Lung (tissue), 12 donors: Measurements from ENCODE around the gene ZNF304. TPM values are rescaled to one million over a fixed set of nuclear protein-coding genes. Genes with fewer than 3 reads are reported as not detected.

Experiments used
- ATAC-seq: fragments of 200-7000 bp; cut with Tn5 transposase; one replicate; pipeline ENCODE4 v1.9.1; 2020; ENCODE audit warnings: moderate number of reproducible peaks; ENCODE audit not compliant: insufficient read depth, low FRiP score
- DNase-seq, 3 donors: peaks; one replicate each; pipeline ENCODE4 v3.0.0-alpha.2; 2013 to 2017
- H3K27ac ChIP-seq, 2 donors: one replicate each; pipeline ENCODE4 v1.5.1; 2013; ENCODE audit warnings: mild to moderate bottlenecking in 2 of 2, moderate library complexity in 2 of 2, control low read depth in 1 of 2, inconsistent platforms in 1 of 2, low read depth in 1 of 2, low read length in 1 of 2
- H3K27me3 ChIP-seq, 3 donors: one replicate each; pipeline ENCODE4 v1.5.1; 2013; ENCODE audit warnings: low read length in 2 of 3; ENCODE audit not compliant: control insufficient read depth in 3 of 3, insufficient read depth in 3 of 3
- H3K36me3 ChIP-seq, 4 donors: one replicate each; pipeline ENCODE4 v1.5.1; 2013; ENCODE audit warnings: low read length in 4 of 4, mild to moderate bottlenecking in 1 of 4, moderate library complexity in 1 of 4; ENCODE audit not compliant: control insufficient read depth in 4 of 4, insufficient read depth in 4 of 4
- H3K4me1 ChIP-seq, 5 donors: one replicate each; pipeline ENCODE4 v1.5.1; 2013; ENCODE audit warnings: low read length in 5 of 5, mild to moderate bottlenecking in 2 of 5, moderate library complexity in 1 of 5; ENCODE audit not compliant: control insufficient read depth in 5 of 5, insufficient read depth in 5 of 5
- H3K4me3 ChIP-seq: one replicate; pipeline ENCODE4 v1.5.1; 2013; ENCODE audit warnings: mild to moderate bottlenecking, control low read depth, moderate library complexity
- H3K9ac ChIP-seq, 2 donors: one replicate each; pipeline ENCODE4 v1.5.1; 2013; ENCODE audit warnings: low read length in 2 of 2, control low read depth in 1 of 2; ENCODE audit not compliant: insufficient read depth in 1 of 2
- H3K9me3 ChIP-seq, 4 donors: one replicate each; pipeline ENCODE4 v1.5.1; 2013; ENCODE audit warnings: low read length in 3 of 4, mild to moderate bottlenecking in 1 of 4, moderate library complexity in 1 of 4; ENCODE audit not compliant: control insufficient read depth in 4 of 4, insufficient read depth in 3 of 4
- WGBS, 2 donors: extraction: QIAGEN DNeasy Blood & Tissue Kit; methylation state at CpG; one replicate each; pipeline ENCODE4 v1.1.7; 2013; 5-methylcytosine and 5-hydroxymethylcytosine counted together
- polyA plus RNA-seq, 2 donors: library from polyadenylated mRNA; stranded (reverse); fragments of 200-250 nt; gene quantifications; one replicate each; pipeline ENCODE4 v1.2.1, GENCODE V29; 2013
- total RNA-seq, 2 donors: library from RNA; depleted of rRNA in 1 of 2; stranded (reverse); fragments of >200 nt in 1 of 2; gene quantifications; one replicate each; pipeline ENCODE4 v1.2.1, GENCODE V29; 2014 to 2021
- TF ChIP-seq, protein P1 (sequence below): IDR thresholded peaks from 2 replicates; pipeline ENCODE4 v1.5.1; 2012; ENCODE audit warnings: mild to moderate bottlenecking; ENCODE audit errors: control extremely low read depth, extremely low read depth
- donor health status: control.
- donor health status: control.
- donor health status: Bipolar disorder and iron deficiency.
- donor health status: healthy.
- donor health status: DM: yes; HTN: yes; CAD: no.

ZNF304 gene
- total and polyA plus RNA-seq, 4 donors, result 2.6 to 13.5 (median 5.8) TPM

DNA sequence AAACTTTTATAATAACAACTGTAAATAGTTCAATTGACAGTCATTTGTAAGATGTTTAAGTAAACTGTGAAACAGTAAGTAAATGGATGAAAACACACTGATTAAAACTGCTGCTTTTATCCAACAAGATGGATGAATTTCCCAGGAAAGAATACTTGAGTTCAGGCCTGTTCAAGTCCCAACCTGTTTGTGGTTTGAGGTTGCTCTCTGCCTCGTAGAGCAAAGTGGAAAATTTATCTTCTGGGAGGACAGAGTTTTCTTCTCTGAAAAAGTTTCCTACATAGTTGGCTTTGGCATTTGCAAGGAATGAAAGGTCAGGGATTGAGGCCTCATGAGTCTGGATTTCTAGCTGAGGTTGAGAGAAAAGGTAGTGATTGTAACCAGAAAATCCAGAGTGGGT lies 46.0 kb upstream of the ZNF304 start:
- Histone ChIP-seq H3K9ac (no peak overlapping the region), H3K4me1 (peaks cover 0 to 6% (median 0%) of the 10 kb centered on the region in 5 donors), H3K27ac (no peak overlapping the region), H3K27me3 (no peaks in the 10 kb centered on the region), H3K36me3 (peaks cover 3 to 15% (median 7%) of the 10 kb centered on the region in 4 donors), H3K9me3 (peaks cover 0 to 20% (median 0%) of the 10 kb centered on the region in 4 donors), H3K4me3 (no peak overlapping the region)
- WGBS, 2 donors, result 0 to 59% methylated on average over 1 of the region's 1 CpG
- TF ChIP-seq, protein P1, sequence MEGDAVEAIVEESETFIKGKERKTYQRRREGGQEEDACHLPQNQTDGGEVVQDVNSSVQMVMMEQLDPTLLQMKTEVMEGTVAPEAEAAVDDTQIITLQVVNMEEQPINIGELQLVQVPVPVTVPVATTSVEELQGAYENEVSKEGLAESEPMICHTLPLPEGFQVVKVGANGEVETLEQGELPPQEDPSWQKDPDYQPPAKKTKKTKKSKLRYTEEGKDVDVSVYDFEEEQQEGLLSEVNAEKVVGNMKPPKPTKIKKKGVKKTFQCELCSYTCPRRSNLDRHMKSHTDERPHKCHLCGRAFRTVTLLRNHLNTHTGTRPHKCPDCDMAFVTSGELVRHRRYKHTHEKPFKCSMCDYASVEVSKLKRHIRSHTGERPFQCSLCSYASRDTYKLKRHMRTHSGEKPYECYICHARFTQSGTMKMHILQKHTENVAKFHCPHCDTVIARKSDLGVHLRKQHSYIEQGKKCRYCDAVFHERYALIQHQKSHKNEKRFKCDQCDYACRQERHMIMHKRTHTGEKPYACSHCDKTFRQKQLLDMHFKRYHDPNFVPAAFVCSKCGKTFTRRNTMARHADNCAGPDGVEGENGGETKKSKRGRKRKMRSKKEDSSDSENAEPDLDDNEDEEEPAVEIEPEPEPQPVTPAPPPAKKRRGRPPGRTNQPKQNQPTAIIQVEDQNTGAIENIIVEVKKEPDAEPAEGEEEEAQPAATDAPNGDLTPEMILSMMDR, result no peak
- no peak for ATAC-seq
- no peak for DNase-seq

DNA sequence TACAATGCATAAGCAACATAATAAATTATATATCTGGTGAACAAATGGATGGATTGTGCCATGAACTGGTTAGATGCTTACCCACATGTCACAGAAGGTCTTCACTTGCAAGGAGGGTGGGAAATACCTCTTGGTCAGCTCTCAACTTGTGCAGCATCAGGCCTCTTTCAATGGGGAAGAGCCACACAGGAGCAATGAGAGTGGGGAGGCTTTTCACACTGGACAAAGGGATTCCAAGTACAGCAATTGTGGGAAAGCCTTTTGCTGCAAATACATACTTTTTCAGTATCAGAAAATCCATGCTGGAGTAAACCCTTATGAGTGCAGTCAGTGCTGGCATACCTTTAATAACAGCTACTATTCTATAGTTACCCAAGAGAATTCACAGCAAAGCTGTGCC lies 42.6 kb upstream of the ZNF304 start:
- DNase-seq (no peak), ATAC-seq (no peak)
- Histone ChIP-seq H3K27me3 (peaks cover 0 to 9% (median 3%) of the 10 kb centered on the region in 3 donors), H3K9me3 (peaks cover 0 to 3% (median 0%) of the 10 kb centered on the region in 4 donors), H3K4me1 (no peaks in the 10 kb centered on the region), H3K36me3 (peaks cover 0 to 3% (median 2%) of the 10 kb centered on the region in 4 donors), H3K9ac (no peak overlapping the region), H3K4me3 (no peak overlapping the region), H3K27ac (no peak overlapping the region)
- TF ChIP-seq, protein P1, result no peak

DNA sequence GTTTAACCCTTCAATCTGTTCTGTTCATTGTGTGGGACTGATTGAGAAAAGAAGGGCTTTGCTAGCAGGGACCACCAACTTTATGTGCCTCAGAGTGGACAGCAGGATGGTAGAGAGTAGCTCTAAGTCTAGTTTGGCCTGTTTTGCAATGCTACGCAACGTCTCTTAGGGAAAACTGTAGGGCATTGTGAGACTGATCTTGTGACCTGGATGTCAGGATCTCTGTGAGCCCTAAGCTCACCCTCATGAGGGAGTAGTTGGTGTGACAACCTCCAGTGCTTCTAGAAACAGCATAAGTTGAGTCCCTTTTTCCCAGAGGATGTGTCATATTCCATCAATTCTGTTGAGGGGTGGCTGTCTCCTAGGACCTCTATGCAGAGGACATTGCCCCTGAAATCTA lies 40.3 kb upstream of the ZNF304 start:
- H3K4me1 ChIP-seq, result no peaks in the 10 kb centered on the region
- H3K36me3 ChIP-seq, result no peaks in the 10 kb centered on the region
- WGBS, 2 donors, result 73 to 74% methylated on average over 2 of the region's 2 CpGs
- no peak for ATAC-seq
- no peak overlapping the region for H3K4me3 ChIP-seq
- H3K27me3 ChIP-seq, result peaks cover 0 to 20% (median 10%) of the 10 kb centered on the region in 3 donors
- DNase-seq, result no peak
- peaks cover 0 to 3% (median 0%) of the 10 kb centered on the region in 4 donors for H3K9me3 ChIP-seq
- TF ChIP-seq, protein P1, result no peak
- no peak overlapping the region for H3K27ac ChIP-seq
- no peak overlapping the region for H3K9ac ChIP-seq

DNA sequence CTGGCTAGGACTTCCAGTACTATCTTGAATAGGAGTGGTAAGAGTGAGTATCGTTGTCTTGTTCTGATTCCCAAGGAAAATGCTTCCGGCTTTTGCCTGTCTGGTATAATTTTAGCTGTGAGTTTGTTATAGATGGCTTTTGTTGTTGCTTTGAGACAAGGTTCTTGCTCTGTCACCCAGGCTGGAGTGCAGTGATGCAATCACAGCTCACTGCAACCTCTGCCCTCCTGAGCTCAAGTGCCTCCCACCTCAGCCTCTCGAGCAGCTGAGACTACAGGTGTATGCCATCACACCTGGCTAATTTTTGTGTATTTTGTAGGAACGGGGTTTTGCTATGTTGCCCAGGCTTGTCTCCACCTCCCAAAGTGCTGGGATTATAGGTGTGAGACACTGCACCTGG lies 36.9 kb upstream of the ZNF304 start:
- ATAC-seq (no peak), DNase-seq (no peak)
- WGBS, 2 donors, result 72 to 74% methylated on average over 4 of the region's 4 CpGs
- Histone ChIP-seq H3K27ac (no peak overlapping the region), H3K36me3 (no peaks in the 10 kb centered on the region), H3K4me1 (no peaks in the 10 kb centered on the region), H3K9me3 (peaks cover 0 to 9% (median 0%) of the 10 kb centered on the region in 4 donors), H3K27me3 (peaks cover 0 to 41% (median 29%) of the 10 kb centered on the region in 3 donors), H3K9ac (no peak overlapping the region), H3K4me3 (no peak overlapping the region)
- TF ChIP-seq, protein P1, result no peak
